SK-N-SH (cell line): ENCODE results near the gene PLIN3. TPM values are rescaled to one million over a fixed set of nuclear protein-coding genes. Genes with fewer than 3 reads are reported as not detected.
"Not testable (repeated sequence)": the region's sequence is repeated elsewhere in the genome, so short reads cannot be mapped to it uniquely, and the experiment has no call there.

Experiments used
- CTCF ChIA-PET: fragments of 300-600, 350-600 bp; formaldehyde crosslinking; extraction: SDS; loops from one replicate; lab custom pipeline; 2021; lab: Yijun Ruan, JAX
- POLR2A ChIA-PET: fragments of 350-600 bp; sonication (Branson Sonifier 250); formaldehyde crosslinking; extraction: SDS; loops from one replicate; lab custom pipeline; 2020; ENCODE audit warnings: antibody characterized with exemption, inconsistent platforms; lab: Yijun Ruan, JAX
- DNase-seq: peaks from one replicate; pipeline ENCODE4 v3.0.0; 2012
- H2AFZ ChIP-seq: fragments of 200-600 bp; sonication (generic); 2 replicates; pipeline ENCODE4 v1.8.1; 2016; ENCODE audit warnings: antibody characterized with exemption, mild to moderate bottlenecking, low read depth
- H3F3A ChIP-seq: fragments of 200-600 bp; sonication (generic); replicated peaks from 2 replicates; pipeline ENCODE3; 2016; ENCODE audit warnings: antibody characterized with exemption, mild to moderate bottlenecking; ENCODE audit not compliant: insufficient read depth
- H3K27ac ChIP-seq, 2 experiments: fragments of 200-500 bp in 1 of 2; fragments of 200-600 bp in 1 of 2; sonication (Bioruptor generic) in 1 of 2; sonication (generic), shearing (Covaris generic) in 1 of 2; 2 replicates each; pipeline versions ENCODE4 v1.5.1 to v1.6.1; 2014 to 2016; ENCODE audit warnings: low read depth in 2 of 2, inconsistent platforms in 1 of 2, low read length in 1 of 2, mild to moderate bottlenecking in 1 of 2, mixed read lengths in 1 of 2
- H3K27me3 ChIP-seq: fragments of 200-600 bp; sonication (generic), shearing (Covaris generic); 2 replicates; pipeline ENCODE4 v1.6.1; 2016; ENCODE audit warnings: mixed run types; ENCODE audit not compliant: insufficient read depth
- H3K36me3 ChIP-seq, 2 experiments: fragments of 200-500 bp in 1 of 2; fragments of 200-600 bp in 1 of 2; sonication (Bioruptor generic) in 1 of 2; sonication (generic) in 1 of 2; replicated peaks in 1 of 2; 2 replicates each; pipeline versions ENCODE3 to v1.5.1; 2014 to 2016; ENCODE audit warnings: low read length in 1 of 2, mild to moderate bottlenecking in 1 of 2; ENCODE audit not compliant: insufficient read depth in 2 of 2, control insufficient read depth in 1 of 2
- H3K4me1 ChIP-seq, 2 experiments: fragments of 200-500 bp in 1 of 2; fragments of 200-600 bp in 1 of 2; sonication (Bioruptor generic) in 1 of 2; sonication (generic), shearing (Covaris generic) in 1 of 2; 2 replicates each; pipeline versions ENCODE4 v1.5.1 to v1.6.1; 2014 to 2016; ENCODE audit warnings: low read depth in 1 of 2, low read length in 1 of 2, mixed run types in 1 of 2; ENCODE audit not compliant: insufficient read depth in 2 of 2, control insufficient read depth in 1 of 2
- H3K4me2 ChIP-seq: fragments of 200-600 bp; sonication (generic), shearing (Covaris generic); 2 replicates; pipeline ENCODE4 v1.6.1; 2017; ENCODE audit warnings: mixed run types
- H3K4me3 ChIP-seq, 2 experiments: fragments of 200-500 bp in 1 of 2; fragments of 200-600 bp in 1 of 2; sonication (Bioruptor generic) in 1 of 2; sonication (generic), shearing (Covaris generic) in 1 of 2; 2 replicates each; pipeline versions ENCODE4 v1.5.1 to v1.8.1; 2014 to 2016; ENCODE audit warnings: low read depth in 2 of 2, inconsistent platforms in 1 of 2, low read length in 1 of 2, mild to moderate bottlenecking in 1 of 2, mixed read lengths in 1 of 2, moderate library complexity in 1 of 2
- H3K79me2 ChIP-seq: fragments of 200-600 bp; sonication (generic); 2 replicates; pipeline ENCODE4 v1.8.1; 2017; ENCODE audit warnings: mild to moderate bottlenecking; ENCODE audit not compliant: insufficient read depth
- H3K9ac ChIP-seq: fragments of 200-600 bp; sonication (generic); 2 replicates; pipeline ENCODE4 v1.6.1; 2017; ENCODE audit warnings: mixed run types
- H3K9me2 ChIP-seq: fragments of 200-600 bp; sonication (generic); 2 replicates; pipeline ENCODE4 v1.6.1; 2017; ENCODE audit warnings: mixed run types
- H3K9me3 ChIP-seq: fragments of 200-600 bp; sonication (generic); 2 replicates; pipeline ENCODE4 v1.6.1; 2017; ENCODE audit warnings: mixed run types, mild to moderate bottlenecking, moderate library complexity
- H4K20me1 ChIP-seq: fragments of 200-600 bp; sonication (generic); 2 replicates; pipeline ENCODE4 v1.6.1; 2017; ENCODE audit warnings: mild to moderate bottlenecking, mixed run types; ENCODE audit not compliant: insufficient read depth
- ELF1 ChIP-seq: IDR thresholded peaks from 2 replicates; pipeline ENCODE4 v1.4.0; 2012
- FOXJ3 ChIP-seq: sonication (generic); formaldehyde crosslinking; IDR thresholded peaks from 2 replicates; pipeline ENCODE4 v1.5.1; 2020; ENCODE audit warnings: mild to moderate bottlenecking, missing genetic modification reagents
- REST ChIP-seq: IDR thresholded peaks from 2 replicates; pipeline ENCODE4 v1.6.1; 2012; ENCODE audit warnings: mild to moderate bottlenecking, low read depth, low read length, moderate library complexity
- TAF1 ChIP-seq: IDR thresholded peaks from 2 replicates; pipeline ENCODE4 v1.6.1; 2012; ENCODE audit warnings: low read depth, mild to moderate bottlenecking, low read length, moderate library complexity, borderline replicate concordance
- WGBS: methylation state at CpG from one replicate; pipeline ENCODE4 v1.1.6; 2017; ENCODE audit warnings: low lambda C conversion rate; 5-methylcytosine and 5-hydroxymethylcytosine counted together
- polyA plus RNA-seq, 3 experiments: library from polyadenylated mRNA; depleted of rRNA; stranded (reverse); fragments of >200 nt; gene quantifications; 2 replicates each; pipeline ENCODE4 v1.2.3, GENCODE V29; 2012

The PLIN3 gene
- polyA plus RNA-seq, 1 of the 3 experiments (the other 2 are of a cell fraction), result 129 TPM

GRCh38 chr19:4847190-4847973, 20.1 kb downstream of the PLIN3 start:
- Histone ChIP-seq H3K9ac (no peak overlapping the region), H3K9me2 (no peaks in the 10 kb centered on the region), H3K79me2 (0 out of 2 replicates have a peak, but pooled peaks cover 14% of the 10 kb centered on the region), H4K20me1 (no peaks in the 10 kb centered on the region), H3K27me3 (no peaks in the 10 kb centered on the region), H3K9me3 (no peaks in the 10 kb centered on the region), H3K27ac (no peak overlapping the region), H3K4me3 (no peak overlapping the region), H3K4me2 (no peak overlapping the region), H2AFZ (no peak overlapping the region), H3F3A (peaks cover 8% of the 10 kb centered on the region), H3K4me1 (no peaks in the 10 kb centered on the region), H3K36me3 (peaks cover 12 to 56% of the 10 kb centered on the region in 2 experiments)
- ChIA-PET CTCF (interaction anchor here (1.1 to 17.9 kb wide), 2 partner anchors 29 to 38 kb away, joined by 3 to 409 read pairs; no protein-coding TSS in a partner anchor), POLR2A (no interaction called here)
- TF ChIP-seq ELF1 (no peak), FOXJ3 (CRISPR knock-in tag) (no peak), REST (no peak), TAF1 (no peak)
- 91% methylated on average over 6 of the region's 23 CpGs for WGBS
- DNase-seq, result no peak

DNA sequence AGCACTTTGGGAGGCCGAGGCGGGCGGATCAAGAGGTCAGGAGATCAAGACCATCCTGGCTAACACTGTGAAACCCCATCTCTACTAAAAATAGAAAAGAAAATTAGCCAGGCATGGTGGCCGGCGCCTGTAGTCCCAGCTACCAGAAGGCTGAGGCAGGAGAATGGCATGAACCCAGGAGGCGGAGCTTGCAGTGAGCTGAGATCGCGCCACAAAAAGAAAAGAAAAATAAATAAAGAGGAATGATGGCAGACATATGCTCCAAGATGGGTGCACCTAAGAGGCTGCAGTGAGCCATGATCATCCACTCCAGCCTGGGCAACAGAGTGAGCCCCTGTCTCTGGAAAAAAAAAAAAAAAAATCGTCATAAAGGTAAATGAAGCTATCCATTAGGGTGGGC, 21.5 kb downstream of the PLIN3 start:
- Histone ChIP-seq H3K36me3 (peaks cover 15 to 55% of the 10 kb centered on the region in 2 experiments), H3K79me2 (peaks cover 12% of the 10 kb centered on the region; the same call in 1 of the 2 replicates)
- 98% methylated on average over 8 of the region's 9 CpGs for WGBS
- H3K27ac ChIP-seq, H3F3A ChIP-seq, H3K9ac ChIP-seq, H4K20me1 ChIP-seq, POLR2A ChIA-PET, H3K27me3 ChIP-seq, DNase-seq, H2AFZ ChIP-seq, H3K9me2 ChIP-seq, H3K4me3 ChIP-seq, H3K4me2 ChIP-seq, H3K4me1 ChIP-seq, H3K9me3 ChIP-seq: not testable (repeated sequence)
- CTCF ChIA-PET, result interaction anchor here (17.9 kb wide), 1 partner anchor 36 kb away, joined by 409 read pairs; no protein-coding TSS in a partner anchor
